Stimulated activated CD4-positive, alpha-beta T cell treated with anti-CD3 and anti-CD28 coated beads, TNF-alpha, amount 100 ng/mL, for 48 hours (primary cell): ENCODE data around the gene BAIAP2L1.
"Not testable (repeated sequence)": the region's sequence is repeated elsewhere in the genome, so short reads cannot be mapped to it uniquely, and the experiment has no call there.

Experiments
- DNase-seq, 3 donors: peaks; one replicate each; pipeline ENCODE4 v3.0.0-alpha.2; 2020; ENCODE audit warnings: low read depth in 3 of 3

BAIAP2L1 gene

GRCh38 chr7:98399462-98399861 lies 1.4 kb downstream of the BAIAP2L1 start:
- no peak for DNase-seq

- no peak for DNase-seq
Measured at GRCh38 chr7:98398567-98399372, 2.1 kb downstream of the BAIAP2L1 start.

- no peak for DNase-seq
Measured at GRCh38 chr7:98396768-98397167, 4.1 kb downstream of the BAIAP2L1 start.

- no peak for DNase-seq
Measured at GRCh38 chr7:98395951-98396350, 4.9 kb downstream of the BAIAP2L1 start.

GRCh38 chr7:98395481-98395880 lies 5.4 kb downstream of the BAIAP2L1 start:
- no peak for DNase-seq

GRCh38 chr7:98394377-98394836 lies 6.5 kb downstream of the BAIAP2L1 start:
- DNase-seq = no peak

- DNase-seq = no peak
Measured at GRCh38 chr7:98387544-98388226, 13.2 kb downstream of the BAIAP2L1 start.

- no peak for DNase-seq
Measured at GRCh38 chr7:98387131-98387530, 13.8 kb downstream of the BAIAP2L1 start.

- not testable (repeated sequence) for DNase-seq
Measured at GRCh38 chr7:98385532-98385931, 15.4 kb downstream of the BAIAP2L1 start.

- no peak for DNase-seq
Measured at GRCh38 chr7:98378210-98378819, 22.6 kb downstream of the BAIAP2L1 start.

GRCh38 chr7:98376711-98377110 lies 24.2 kb downstream of the BAIAP2L1 start:
- no peak for DNase-seq

GRCh38 chr7:98375664-98376063 lies 25.2 kb downstream of the BAIAP2L1 start:
- no peak for DNase-seq

GRCh38 chr7:98374285-98374680 lies 26.6 kb downstream of the BAIAP2L1 start:
- DNase-seq = no peak

- no peak for DNase-seq
Measured at GRCh38 chr7:98372993-98373392, 27.9 kb downstream of the BAIAP2L1 start.

GRCh38 chr7:98369726-98370125 lies 31.2 kb downstream of the BAIAP2L1 start:
- no peak for DNase-seq

GRCh38 chr7:98368716-98369115 lies 32.2 kb downstream of the BAIAP2L1 start:
- no peak for DNase-seq

- no peak for DNase-seq
Measured at GRCh38 chr7:98366562-98366938, 34.3 kb downstream of the BAIAP2L1 start.

- DNase-seq = no peak
Measured at GRCh38 chr7:98365863-98366561, 34.9 kb downstream of the BAIAP2L1 start.

GRCh38 chr7:98364220-98364619 lies 36.7 kb downstream of the BAIAP2L1 start:
- no peak for DNase-seq

- DNase-seq = no peak
Measured at GRCh38 chr7:98362517-98362916, 38.4 kb downstream of the BAIAP2L1 start.

- no peak for DNase-seq
Measured at GRCh38 chr7:98360221-98361130, 40.4 kb downstream of the BAIAP2L1 start.
